HFF-Myc (cell line): ENCODE results near the gene KIAA1549.
"Not testable (repeated sequence)": the region's sequence is repeated elsewhere in the genome, so short reads cannot be mapped to it uniquely, and the experiment has no call there.

Experiments used
- DNase-seq: peaks from one replicate; pipeline ENCODE4 v3.0.0-alpha.2; 2011; ENCODE audit warnings: low read depth; ENCODE audit errors: extremely low read depth
- H3K4me3 ChIP-seq: replicated peaks from 2 replicates; pipeline ENCODE4 v1.5.1; 2011; ENCODE audit warnings: low read depth, mild to moderate bottlenecking, control low read depth, low read length
- CTCF ChIP-seq: IDR thresholded peaks from 2 replicates; pipeline ENCODE4 v1.5.1; 2012; ENCODE audit warnings: mild to moderate bottlenecking, low read depth, low read length, control low read depth; ENCODE audit errors: missing control alignments

The KIAA1549 gene

GRCh38 chr7:138819625-138820024 is 161.6 kb downstream of the KIAA1549 start:
- TF ChIP-seq CTCF = no peak
- no peak for DNase-seq
- no peak overlapping the region for H3K4me3 ChIP-seq

GRCh38 chr7:138816650-138817049 is 164.5 kb downstream of the KIAA1549 start:
- no peak overlapping the region for H3K4me3 ChIP-seq
- DNase-seq = no peak
- no peak for TF ChIP-seq CTCF

GRCh38 chr7:138814816-138815332 is 166.3 kb downstream of the KIAA1549 start:
- TF ChIP-seq CTCF = no peak
- H3K4me3 ChIP-seq = no peak overlapping the region
- no peak for DNase-seq

GRCh38 chr7:138813945-138814344 is 167.2 kb downstream of the KIAA1549 start:
- DNase-seq = no peak
- TF ChIP-seq CTCF = no peak
- no peak overlapping the region for H3K4me3 ChIP-seq

- not testable (repeated sequence) for H3K4me3 ChIP-seq, DNase-seq
These were observed 169.9 kb downstream of the KIAA1549 start for GRCh38 chr7:138811327-138811726.

GRCh38 chr7:138809346-138809745 is 171.8 kb downstream of the KIAA1549 start:
- DNase-seq = no peak
- H3K4me3 ChIP-seq = no peak overlapping the region
- no peak for TF ChIP-seq CTCF

- TF ChIP-seq CTCF = no peak
- DNase-seq = no peak
These were observed 176.6 kb downstream of the KIAA1549 start for GRCh38 chr7:138804618-138805017.

More at GRCh38 chr7:138804618-138805017, 176.6 kb downstream of the KIAA1549 start:
- no peak overlapping the region for H3K4me3 ChIP-seq
